ENCODE data around the gene TMIE. TPM values are rescaled to one million over a fixed set of nuclear protein-coding genes. Genes with fewer than 3 reads are reported as not detected.

The TMIE gene
- total and polyA plus RNA-seq, 9 of the 15 experiments (the other 6 are each of a cell fraction or from before 2014, with no cell fraction given): not detected

DNA sequence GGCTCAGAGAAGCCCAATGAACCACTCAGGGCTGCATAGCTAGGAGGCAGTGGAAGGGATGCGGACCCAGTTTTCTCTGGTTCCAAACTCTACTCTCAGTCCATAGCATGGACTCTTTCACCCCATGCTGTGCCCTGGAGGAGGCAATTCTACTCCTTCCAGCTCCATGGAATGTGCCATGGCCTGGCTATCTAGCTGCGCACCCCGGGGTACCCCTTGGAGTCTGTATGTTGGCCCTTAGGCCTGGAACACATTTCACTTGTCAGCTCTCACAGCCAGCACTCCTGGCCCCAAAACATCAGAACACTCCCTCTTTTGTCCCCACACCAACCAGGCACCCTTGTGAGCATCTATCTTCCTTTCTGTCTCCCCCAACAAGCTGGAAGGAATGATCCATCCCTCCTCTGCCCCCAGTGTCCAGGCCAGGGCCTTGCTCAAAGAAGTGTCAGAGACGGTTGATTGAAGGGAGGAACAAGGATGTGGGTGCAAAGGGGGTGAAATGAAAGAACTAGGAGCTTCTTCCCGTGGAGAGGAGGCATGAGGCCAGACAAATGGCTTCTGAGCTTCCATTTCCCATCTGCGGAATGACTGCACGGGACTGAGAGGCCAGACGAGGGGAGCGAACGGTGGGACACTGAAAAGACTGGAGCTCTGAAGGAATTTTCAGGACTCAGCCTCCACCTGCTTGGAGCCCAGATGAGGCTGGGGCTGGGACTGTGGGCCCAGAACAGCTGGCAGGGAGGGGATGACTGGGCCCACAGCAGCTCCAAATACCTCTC is 13.7 kb downstream of the TMIE start:
- Histone ChIP-seq H4K20me1 (replicated peaks; ENCODE audit: control insufficient read depth, insufficient read depth, low read length) (peaks cover 8% of the 10 kb centered on the region), H3K9me1 (ENCODE audit: control insufficient read depth, insufficient read depth, low read length) (no peaks in the 10 kb centered on the region), H3K79me2 (ENCODE audit: control insufficient read depth, insufficient read depth, low read length) (no peaks in the 10 kb centered on the region), H3K27ac (ENCODE audit: extremely low read depth, low read depth, low read length) (no peak overlapping the region), H2AFZ (ENCODE audit: low read depth, low read length) (no peak overlapping the region), H3K4me2 (ENCODE audit: insufficient read depth, low read length) (no peak overlapping the region), H3K27me3 (ENCODE audit: control insufficient read depth in 2 of 2, insufficient read depth in 2 of 2, low read length in 2 of 2) (peaks cover 18 to 72% of the 10 kb centered on the region in 2 experiments), H3K4me1 (replicated peaks in 1 of 2; ENCODE audit: control insufficient read depth in 2 of 2, insufficient read depth in 2 of 2, low read length in 2 of 2) (peaks cover 0 to 10% of the 10 kb centered on the region in 2 experiments; a peak in 1 of 5 replicates), H3K36me3 (ENCODE audit: control insufficient read depth, insufficient read depth, low read length) (no peaks in the 10 kb centered on the region), H3K9me3 (replicated peaks; ENCODE audit: control insufficient read depth, insufficient read depth, low read depth, low read length) (no peaks in the 10 kb centered on the region), H3K9ac (ENCODE audit: insufficient read depth in 1 of 2, low read depth in 2 of 2, low read length in 2 of 2) (no peak overlapping the region), H3K4me3 (no peak overlapping the region)
- FAIRE-seq (no peak), DNase-seq (ENCODE audit: extremely low read depth in 1 of 4, low spot score in 3 of 4) (no peak), ATAC-seq (no peak)
- intact Hi-C loops (cut with micrococcal nuclease): no loop called here
- 3% methylated on average over 10 of the region's 10 CpGs for WGBS (ENCODE audit: insufficient coverage, low coverage, missing lambda C conversion rate)
- no TSS peak for BruUV-seq (replicated peaks)
- ChIA-PET CTCF (ENCODE audit: low intra/inter-chr PET ratio) (no interaction called here), POLR2A (interaction anchor here (0.6 to 1.8 kb wide), 7 partner anchors 12 to 238 kb away, joined by 3 to 5 read pairs (median 3); no protein-coding TSS in a partner anchor)
- TF ChIP-seq ZNF124 (CRISPR knock-in tag; IDR thresholded peaks at IDR 0.05): no peak
- in situ Hi-C loops (cut with MboI): loop anchor here (5.0 to 10.0 kb wide), 2 partner anchors 182 to 640 kb away; no protein-coding TSS in a partner anchor

DNA sequence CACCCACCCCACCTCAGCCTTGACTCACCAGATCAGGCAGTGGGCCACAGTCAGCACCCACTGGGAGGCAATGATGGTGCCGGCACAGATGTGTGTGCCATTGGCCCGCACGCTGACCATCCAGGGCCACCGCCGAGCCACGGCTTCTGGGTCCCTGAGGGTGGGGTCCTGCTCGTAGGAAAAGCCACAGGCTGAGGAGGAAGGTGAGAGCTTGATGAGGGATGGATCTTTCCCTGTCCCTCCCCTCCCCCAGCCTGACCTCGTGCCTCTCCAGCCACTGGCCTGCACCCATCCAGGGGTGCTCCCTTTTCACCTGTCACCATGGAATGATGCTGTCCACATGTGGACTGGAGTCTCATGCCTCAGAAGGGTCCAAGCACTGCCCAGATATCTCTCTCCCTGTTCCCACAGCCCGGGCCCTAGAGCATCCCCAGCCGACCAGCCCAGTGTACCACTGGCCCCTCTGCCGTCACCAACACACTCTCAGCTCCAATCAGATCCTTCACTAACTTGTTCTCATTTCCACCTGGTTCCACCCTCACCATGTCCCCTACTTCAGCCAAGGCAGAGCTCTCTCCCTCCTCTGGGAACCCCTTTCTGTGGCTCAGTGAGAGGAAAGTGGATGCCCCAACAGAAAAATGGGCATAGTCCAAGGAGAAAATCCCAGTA is 14.4 kb downstream of the TMIE start:
- no peaks in the 10 kb centered on the region for H3K36me3 ChIP-seq (ENCODE audit: control insufficient read depth, insufficient read depth, low read length)
- BruUV-seq (replicated peaks): no TSS peak
- H3K79me2 ChIP-seq (ENCODE audit: control insufficient read depth, insufficient read depth, low read length): no peaks in the 10 kb centered on the region
- H3K27me3 ChIP-seq (ENCODE audit: control insufficient read depth in 2 of 2, insufficient read depth in 2 of 2, low read length in 2 of 2): peaks cover 17 to 69% of the 10 kb centered on the region in 2 experiments
- H3K4me2 ChIP-seq (ENCODE audit: insufficient read depth, low read length): no peak overlapping the region
- no peaks in the 10 kb centered on the region for H3K9me1 ChIP-seq (ENCODE audit: control insufficient read depth, insufficient read depth, low read length)
- intact Hi-C loops (cut with micrococcal nuclease) (no loop called here), in situ Hi-C loops (cut with MboI) (loop anchor here (5.0 to 10.0 kb wide), 2 partner anchors 182 to 639 kb away; no protein-coding TSS in a partner anchor)
- no peak overlapping the region for H3K27ac ChIP-seq (ENCODE audit: extremely low read depth, low read depth, low read length)
- DNase-seq (ENCODE audit: extremely low read depth in 1 of 4, low spot score in 3 of 4) (no peak), ATAC-seq (no peak), FAIRE-seq (no peak)
- POLR2A ChIA-PET: interaction anchor here (0.6 to 1.8 kb wide), 8 partner anchors 9 to 238 kb away, joined by 3 to 5 read pairs (median 4); no protein-coding TSS in a partner anchor
- CTCF ChIA-PET (ENCODE audit: low intra/inter-chr PET ratio): no interaction called here
- H2AFZ ChIP-seq (ENCODE audit: low read depth, low read length): no peak overlapping the region
- peaks cover 0 to 10% of the 10 kb centered on the region in 2 experiments; a peak in 1 of 5 replicates for H3K4me1 ChIP-seq (replicated peaks in 1 of 2; ENCODE audit: control insufficient read depth in 2 of 2, insufficient read depth in 2 of 2, low read length in 2 of 2)
- no peaks in the 10 kb centered on the region for H3K9me3 ChIP-seq (replicated peaks; ENCODE audit: control insufficient read depth, insufficient read depth, low read depth, low read length)
- no peak overlapping the region for H3K9ac ChIP-seq (ENCODE audit: insufficient read depth in 1 of 2, low read depth in 2 of 2, low read length in 2 of 2)
- H4K20me1 ChIP-seq (replicated peaks; ENCODE audit: control insufficient read depth, insufficient read depth, low read length): peaks cover 8% of the 10 kb centered on the region
- no peak overlapping the region for H3K4me3 ChIP-seq
- under 1% methylated on average over 11 of the region's 11 CpGs for WGBS (ENCODE audit: insufficient coverage, low coverage, missing lambda C conversion rate)
- no peak for TF ChIP-seq JUNB (CRISPR knock-in tag; conservative IDR thresholded peaks at IDR 0.05)
- TF ChIP-seq, protein P1, sequence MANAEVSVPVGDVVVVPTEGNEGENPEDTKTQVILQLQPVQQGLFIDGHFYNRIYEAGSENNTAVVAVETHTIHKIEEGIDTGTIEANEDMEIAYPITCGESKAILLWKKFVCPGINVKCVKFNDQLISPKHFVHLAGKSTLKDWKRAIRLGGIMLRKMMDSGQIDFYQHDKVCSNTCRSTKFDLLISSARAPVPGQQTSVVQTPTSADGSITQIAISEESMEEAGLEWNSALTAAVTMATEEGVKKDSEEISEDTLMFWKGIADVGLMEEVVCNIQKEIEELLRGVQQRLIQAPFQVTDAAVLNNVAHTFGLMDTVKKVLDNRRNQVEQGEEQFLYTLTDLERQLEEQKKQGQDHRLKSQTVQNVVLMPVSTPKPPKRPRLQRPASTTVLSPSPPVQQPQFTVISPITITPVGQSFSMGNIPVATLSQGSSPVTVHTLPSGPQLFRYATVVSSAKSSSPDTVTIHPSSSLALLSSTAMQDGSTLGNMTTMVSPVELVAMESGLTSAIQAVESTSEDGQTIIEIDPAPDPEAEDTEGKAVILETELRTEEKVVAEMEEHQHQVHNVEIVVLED (CRISPR knock-in tag; IDR thresholded peaks at IDR 0.05): no peak
- TF ChIP-seq SP2 (IDR thresholded peaks at IDR 0.05; ENCODE audit: extremely low read depth, low read depth, low read length, poor library complexity, severe bottlenecking): no peak
- TF ChIP-seq, protein P2, sequence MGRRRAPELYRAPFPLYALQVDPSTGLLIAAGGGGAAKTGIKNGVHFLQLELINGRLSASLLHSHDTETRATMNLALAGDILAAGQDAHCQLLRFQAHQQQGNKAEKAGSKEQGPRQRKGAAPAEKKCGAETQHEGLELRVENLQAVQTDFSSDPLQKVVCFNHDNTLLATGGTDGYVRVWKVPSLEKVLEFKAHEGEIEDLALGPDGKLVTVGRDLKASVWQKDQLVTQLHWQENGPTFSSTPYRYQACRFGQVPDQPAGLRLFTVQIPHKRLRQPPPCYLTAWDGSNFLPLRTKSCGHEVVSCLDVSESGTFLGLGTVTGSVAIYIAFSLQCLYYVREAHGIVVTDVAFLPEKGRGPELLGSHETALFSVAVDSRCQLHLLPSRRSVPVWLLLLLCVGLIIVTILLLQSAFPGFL (CRISPR knock-in tag; IDR thresholded peaks at IDR 0.05): no peak
- TF ChIP-seq NFE2 (IDR thresholded peaks at IDR 0.05; ENCODE audit: low read depth): no peak
- no peak for TF ChIP-seq ZNF263 (CRISPR knock-in tag; IDR thresholded peaks at IDR 0.05; ENCODE audit: borderline replicate concordance)
- no peak for TF ChIP-seq DDX20 (tag; IDR thresholded peaks at IDR 0.05; ENCODE audit: low read depth)
- no peak for TF ChIP-seq SMARCA5 (IDR thresholded peaks at IDR 0.05)

All from K562 (cell line).